ENCODE measurements around the gene PNO1.
"Not testable (repeated sequence)": the region's sequence is repeated elsewhere in the genome, so short reads cannot be mapped to it uniquely, and the experiment has no call there.

The PNO1 gene

GRCh38 chr2:68156419-68156818, 1.3 kb upstream of the PNO1 start:
- DNase-seq (ENCODE audit: low read depth in 2 of 3, low spot score in 2 of 3), result no peak

- DNase-seq (ENCODE audit: low read depth in 2 of 3, low spot score in 2 of 3), result no peak
Observed at GRCh38 chr2:68157002-68157401, 686 bp upstream of the PNO1 start.

GRCh38 chr2:68158134-68158447, 403 bp downstream of the PNO1 start:
- DNase-seq (ENCODE audit: low read depth in 2 of 3, low spot score in 2 of 3), result no peak

GRCh38 chr2:68163641-68164040, 6.0 kb downstream of the PNO1 start:
- DNase-seq (ENCODE audit: low read depth in 2 of 3, low spot score in 2 of 3), result no peak

- no peak for DNase-seq (ENCODE audit: low read depth in 2 of 3, low spot score in 2 of 3)
Observed at GRCh38 chr2:68167186-68167585, 9.5 kb downstream of the PNO1 start.

GRCh38 chr2:68169308-68169707, 11.6 kb downstream of the PNO1 start:
- no peak for DNase-seq (ENCODE audit: low read depth in 2 of 3, low spot score in 2 of 3)

- DNase-seq (ENCODE audit: low read depth in 2 of 3, low spot score in 2 of 3), result no peak
Observed at GRCh38 chr2:68171146-68171545, 13.5 kb downstream of the PNO1 start.

GRCh38 chr2:68171684-68172083, 14.0 kb downstream of the PNO1 start:
- no peak for DNase-seq (ENCODE audit: low read depth in 2 of 3, low spot score in 2 of 3)

GRCh38 chr2:68172521-68172920, 14.8 kb downstream of the PNO1 start:
- no peak for DNase-seq (ENCODE audit: low read depth in 2 of 3, low spot score in 2 of 3)

GRCh38 chr2:68172990-68173700, 15.5 kb downstream of the PNO1 start:
- no peak for DNase-seq (ENCODE audit: low read depth in 2 of 3, low spot score in 2 of 3)

- not testable (repeated sequence) for DNase-seq (ENCODE audit: low read depth in 2 of 3, low spot score in 2 of 3)
Observed at GRCh38 chr2:68175210-68175609, 17.5 kb downstream of the PNO1 start.

- no peak for DNase-seq (ENCODE audit: low read depth in 2 of 3, low spot score in 2 of 3)
Observed at GRCh38 chr2:68176657-68177056, 19.0 kb downstream of the PNO1 start.

GRCh38 chr2:68177541-68177940, 19.9 kb downstream of the PNO1 start:
- no peak for DNase-seq (ENCODE audit: low read depth in 2 of 3, low spot score in 2 of 3)

- no peak for DNase-seq (ENCODE audit: low read depth in 2 of 3, low spot score in 2 of 3)
Observed at GRCh38 chr2:68178432-68178831, 20.7 kb downstream of the PNO1 start.

- no peak for DNase-seq (ENCODE audit: low read depth in 2 of 3, low spot score in 2 of 3)
Observed at GRCh38 chr2:68178954-68179627, 21.4 kb downstream of the PNO1 start.

- DNase-seq (ENCODE audit: low read depth in 2 of 3, low spot score in 2 of 3), result no peak
Observed at GRCh38 chr2:68182902-68183301, 25.2 kb downstream of the PNO1 start.

GRCh38 chr2:68185541-68186164, 28.0 kb downstream of the PNO1 start:
- DNase-seq (ENCODE audit: low read depth in 2 of 3, low spot score in 2 of 3), result peak in 1 of 3 experiments; percentile 38

GRCh38 chr2:68187329-68187728, 29.6 kb downstream of the PNO1 start:
- no peak for DNase-seq (ENCODE audit: low read depth in 2 of 3, low spot score in 2 of 3)

GRCh38 chr2:68188831-68189230, 31.1 kb downstream of the PNO1 start:
- DNase-seq (ENCODE audit: low read depth in 2 of 3, low spot score in 2 of 3), result no peak

GRCh38 chr2:68189991-68190784, 32.5 kb downstream of the PNO1 start:
- DNase-seq (ENCODE audit: low read depth in 2 of 3, low spot score in 2 of 3), result no peak

GRCh38 chr2:68190991-68191731, 33.5 kb downstream of the PNO1 start:
- DNase-seq (ENCODE audit: low read depth in 2 of 3, low spot score in 2 of 3), result no peak
